Astrocyte of the cerebellum (primary cell): ENCODE data around the gene FBRS.

ENCODE experiments used
- DNase-seq: peaks from one replicate; pipeline ENCODE4 v3.0.0-alpha.2; 2011; ENCODE audit warnings: low read depth
- H3K4me3 ChIP-seq: 2 replicates; pipeline ENCODE4 v1.5.1; 2011; ENCODE audit warnings: mild to moderate bottlenecking, low read depth, low read length, moderate library complexity
- in situ Hi-C: cut with HindIII; loops from 2 replicates; pipeline ENCODE4 v1.10.0; 2017; ENCODE audit warnings: low sequenced_read_pairs
- TF ChIP-seq, protein P1 (sequence below): IDR thresholded peaks from 2 replicates; pipeline ENCODE4 v1.5.1; 2012; ENCODE audit warnings: low read length, low read depth, moderate library complexity, mild to moderate bottlenecking; ENCODE audit errors: missing control alignments

Gene FBRS

DNA sequence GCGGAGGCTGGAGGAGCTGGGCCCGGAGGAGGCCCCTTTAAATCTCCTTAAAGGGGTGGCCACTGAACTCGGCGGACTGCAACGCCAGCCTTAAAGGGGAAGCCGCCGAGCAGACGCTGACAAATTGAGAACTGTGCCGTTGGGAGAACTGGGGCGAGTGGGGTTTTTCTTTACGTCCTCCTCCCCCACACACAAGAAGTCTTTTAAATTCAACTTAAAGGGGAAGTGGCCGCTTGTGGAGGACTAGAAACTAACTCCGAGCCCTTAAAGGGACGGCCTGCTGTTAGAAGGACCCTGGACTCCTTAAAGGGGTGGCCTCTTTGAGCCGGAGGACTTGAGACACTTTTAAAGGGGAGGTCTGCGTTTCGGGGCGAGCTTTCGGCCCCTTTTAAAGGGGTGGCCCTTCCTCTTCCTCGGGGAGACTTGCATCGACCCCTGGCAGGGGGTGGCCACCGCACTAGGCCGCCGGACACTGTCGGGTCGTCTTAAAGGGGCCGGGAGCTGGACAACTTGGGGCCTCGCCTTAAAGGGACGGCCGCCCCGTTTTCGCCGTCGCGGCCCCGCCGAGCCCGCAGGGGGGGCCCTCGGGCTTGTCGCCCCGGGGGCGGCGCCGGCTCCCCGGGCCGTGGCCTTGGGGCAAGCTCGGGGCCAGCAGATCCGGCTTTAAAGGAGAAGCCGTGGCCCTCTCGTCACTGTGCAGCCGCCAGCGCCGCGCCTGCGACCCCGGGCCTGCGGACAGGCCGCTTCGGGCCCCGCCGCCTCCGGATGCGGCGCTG lies 688 bp downstream of the FBRS start:
- in situ Hi-C loops = no loop called here
- DNase-seq = peak; percentile 93
- H3K4me3 ChIP-seq = peak overlapping the region; percentile 82
- TF ChIP-seq, protein P1, sequence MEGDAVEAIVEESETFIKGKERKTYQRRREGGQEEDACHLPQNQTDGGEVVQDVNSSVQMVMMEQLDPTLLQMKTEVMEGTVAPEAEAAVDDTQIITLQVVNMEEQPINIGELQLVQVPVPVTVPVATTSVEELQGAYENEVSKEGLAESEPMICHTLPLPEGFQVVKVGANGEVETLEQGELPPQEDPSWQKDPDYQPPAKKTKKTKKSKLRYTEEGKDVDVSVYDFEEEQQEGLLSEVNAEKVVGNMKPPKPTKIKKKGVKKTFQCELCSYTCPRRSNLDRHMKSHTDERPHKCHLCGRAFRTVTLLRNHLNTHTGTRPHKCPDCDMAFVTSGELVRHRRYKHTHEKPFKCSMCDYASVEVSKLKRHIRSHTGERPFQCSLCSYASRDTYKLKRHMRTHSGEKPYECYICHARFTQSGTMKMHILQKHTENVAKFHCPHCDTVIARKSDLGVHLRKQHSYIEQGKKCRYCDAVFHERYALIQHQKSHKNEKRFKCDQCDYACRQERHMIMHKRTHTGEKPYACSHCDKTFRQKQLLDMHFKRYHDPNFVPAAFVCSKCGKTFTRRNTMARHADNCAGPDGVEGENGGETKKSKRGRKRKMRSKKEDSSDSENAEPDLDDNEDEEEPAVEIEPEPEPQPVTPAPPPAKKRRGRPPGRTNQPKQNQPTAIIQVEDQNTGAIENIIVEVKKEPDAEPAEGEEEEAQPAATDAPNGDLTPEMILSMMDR = no peak

DNA sequence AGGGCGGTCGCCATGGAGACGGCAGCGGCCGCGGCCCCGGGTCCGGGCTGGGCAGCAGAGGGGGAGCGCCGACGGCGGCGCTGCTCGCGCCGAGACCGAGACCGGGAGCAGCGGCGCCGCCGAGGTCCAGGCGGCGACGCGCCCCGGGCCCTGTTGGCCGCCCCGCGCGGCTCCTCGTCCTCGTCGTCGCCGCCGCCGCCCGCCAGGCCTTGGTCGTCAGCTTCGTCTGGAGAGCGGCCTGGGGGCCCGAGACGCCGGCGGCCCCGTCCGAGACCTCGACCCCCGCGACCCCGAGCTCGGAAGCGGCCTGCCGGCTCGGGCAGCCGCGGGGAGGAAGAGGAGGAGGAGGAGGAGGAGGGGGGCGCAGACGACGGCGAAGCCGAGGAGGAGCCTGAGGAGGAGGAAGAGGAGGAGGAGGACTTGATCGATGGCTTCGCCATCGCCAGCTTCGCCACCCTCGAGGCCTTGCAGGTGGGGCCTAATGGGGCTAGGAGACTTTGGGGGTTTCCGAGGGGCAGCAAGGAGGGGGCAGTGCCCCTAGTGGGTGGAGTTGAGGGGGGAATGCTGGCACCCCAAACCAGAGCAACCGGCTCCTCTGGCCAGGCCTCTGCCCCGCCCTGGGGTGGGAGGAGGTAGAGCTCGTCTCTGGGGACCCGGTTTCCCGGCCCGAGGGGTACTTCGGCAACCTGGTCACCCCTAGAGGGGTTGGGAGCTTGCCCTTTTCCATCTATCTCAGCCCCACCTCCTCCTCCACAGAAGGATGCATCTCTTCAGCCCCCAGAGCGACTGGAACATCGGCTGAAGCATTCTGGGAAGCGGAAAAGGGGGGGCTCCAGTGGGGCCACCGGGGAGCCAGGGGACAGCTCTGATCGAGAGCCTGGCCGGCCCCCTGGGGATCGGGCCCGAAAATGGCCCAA lies 1.5 kb downstream of the FBRS start:
- TF ChIP-seq, protein P1 = peak; percentile 15
- in situ Hi-C loops = no loop called here
- H3K4me3 ChIP-seq = peak overlapping the region; percentile 82
- no peak for DNase-seq

DNA sequence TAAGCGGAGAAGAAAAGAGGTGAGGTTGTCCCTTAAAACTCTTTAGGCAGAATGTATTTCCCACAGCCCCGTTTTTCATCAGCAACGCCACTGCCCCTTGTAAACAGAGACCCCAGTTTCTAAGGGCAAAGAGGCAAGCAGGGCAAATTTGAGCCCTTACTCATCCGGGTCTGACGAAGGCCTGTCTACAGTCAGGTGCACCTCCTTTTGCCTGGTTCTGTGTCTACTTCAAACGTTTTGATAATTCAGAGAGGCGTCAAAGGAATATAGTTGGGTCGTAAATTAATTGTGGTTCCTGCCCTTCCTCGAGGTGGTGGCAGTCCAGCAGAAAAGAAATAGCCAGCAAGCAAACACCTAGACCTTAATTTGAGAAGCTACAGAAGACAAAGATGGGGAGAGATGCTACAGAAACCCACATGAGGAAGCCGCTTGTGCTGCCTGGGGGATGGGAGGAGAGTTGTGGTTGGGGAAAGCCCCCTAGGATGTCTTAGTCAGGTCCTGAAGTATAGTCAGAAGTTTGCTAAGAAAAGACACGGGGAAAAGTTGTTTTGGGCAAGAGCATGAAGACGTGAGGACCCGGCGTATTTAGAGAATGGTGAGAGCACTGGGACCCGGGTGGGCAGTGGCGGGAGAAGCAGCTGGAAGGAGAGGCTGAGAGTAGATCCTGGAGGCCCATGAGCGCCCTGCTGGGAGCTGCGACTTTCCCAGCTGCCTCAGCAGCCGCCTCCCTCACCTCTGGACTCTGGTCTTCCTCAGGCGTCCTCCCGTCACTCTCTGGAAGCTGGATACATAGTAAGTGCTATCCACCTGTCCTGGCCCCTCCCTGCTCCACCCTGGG lies 2.4 kb downstream of the FBRS start:
- peak overlapping the region; percentile 82 for H3K4me3 ChIP-seq
- TF ChIP-seq, protein P1 = no peak
- in situ Hi-C loops = no loop called here
- DNase-seq = no peak

DNA sequence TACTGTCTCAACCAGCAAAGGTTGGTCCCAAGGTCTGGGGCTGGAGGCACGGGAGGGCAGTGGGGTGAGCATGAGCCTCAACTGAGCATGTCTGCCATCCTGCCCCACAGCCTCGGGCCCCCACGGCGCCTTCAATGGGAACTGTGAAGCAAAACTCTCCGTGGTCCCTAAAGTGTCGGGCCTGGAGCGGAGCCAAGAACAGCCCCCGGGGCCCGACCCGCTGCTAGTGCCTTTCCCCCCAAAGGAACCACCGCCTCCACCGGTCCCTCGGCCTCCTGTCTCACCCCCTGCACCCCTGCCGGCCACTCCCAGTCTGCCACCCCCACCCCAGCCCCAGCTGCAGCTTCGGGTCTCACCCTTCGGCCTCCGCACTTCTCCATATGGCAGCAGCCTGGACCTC lies 4.2 kb downstream of the FBRS start:
- DNase-seq = no peak
- no peak overlapping the region for H3K4me3 ChIP-seq
- TF ChIP-seq, protein P1 = no peak
- in situ Hi-C loops = no loop called here

DNA sequence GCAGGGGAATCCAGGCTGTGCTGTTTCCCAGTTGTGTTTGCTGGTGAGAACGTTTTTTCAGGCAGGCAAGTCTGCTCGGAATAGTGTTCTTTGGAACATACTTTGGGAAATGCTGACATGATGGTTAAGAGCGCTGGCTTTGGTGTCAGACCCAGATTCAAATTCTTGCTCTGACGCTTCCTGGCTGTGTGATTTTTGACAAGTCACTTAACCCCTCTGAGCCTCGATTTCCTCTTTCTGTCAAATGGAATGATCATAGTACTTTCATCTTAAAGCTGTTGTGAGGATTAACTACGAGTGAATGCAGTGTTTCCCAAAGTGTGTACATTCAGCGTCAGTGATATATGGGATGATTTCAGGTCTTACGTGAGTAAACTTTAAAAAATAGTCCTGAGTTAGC lies 4.8 kb downstream of the FBRS start:
- DNase-seq = no peak
- H3K4me3 ChIP-seq = no peak overlapping the region

More for the DNA sequence above, 4.8 kb downstream of the FBRS start:
- in situ Hi-C loops = no loop called here
- TF ChIP-seq, protein P1 = no peak
